ENCODE results near the gene TTC28.

TTC28 gene

GRCh38 chr22:28241656-28242290 lies 437.9 kb downstream of the TTC28 start:
- DNase-seq (ENCODE audit: low read depth) = no peak
- no peak for TF ChIP-seq CTCF (IDR thresholded peaks at IDR 0.05; ENCODE audit: control insufficient read depth, extremely low read depth, insufficient read depth)
- H3K4me3 ChIP-seq (ENCODE audit: low read depth, low read length) = no peak overlapping the region

DNA sequence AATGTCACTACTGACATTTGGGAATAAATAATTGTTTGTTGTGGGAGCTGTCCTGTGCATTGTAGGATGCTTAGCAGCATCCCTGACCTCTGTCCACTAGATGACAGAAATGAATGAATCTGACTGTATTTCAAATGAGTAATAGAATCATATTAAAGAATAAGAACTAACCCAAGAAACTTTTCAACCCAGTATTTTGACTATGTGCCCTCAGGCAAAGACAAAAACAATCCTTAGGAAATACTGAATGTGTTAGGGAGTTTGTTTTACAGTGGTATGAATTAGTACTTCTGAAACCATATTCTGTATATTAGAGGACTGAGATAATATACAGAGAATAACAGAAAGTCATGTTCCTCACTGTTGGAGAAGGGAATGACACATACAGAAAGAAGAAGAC lies 439.7 kb downstream of the TTC28 start:
- no peak for TF ChIP-seq CTCF (IDR thresholded peaks at IDR 0.05; ENCODE audit: control insufficient read depth, extremely low read depth, insufficient read depth)
- no peak overlapping the region for H3K4me3 ChIP-seq (ENCODE audit: low read depth, low read length)
- DNase-seq (ENCODE audit: low read depth) = no peak

GRCh38 chr22:28237783-28238182 lies 441.9 kb downstream of the TTC28 start:
- no peak overlapping the region for H3K4me3 ChIP-seq (ENCODE audit: low read depth, low read length)
- TF ChIP-seq CTCF (IDR thresholded peaks at IDR 0.05; ENCODE audit: control insufficient read depth, extremely low read depth, insufficient read depth) = no peak
- DNase-seq (ENCODE audit: low read depth) = no peak

- no peak for DNase-seq (ENCODE audit: low read depth)
- H3K4me3 ChIP-seq (ENCODE audit: low read depth, low read length) = no peak overlapping the region
- no peak for TF ChIP-seq CTCF (IDR thresholded peaks at IDR 0.05; ENCODE audit: control insufficient read depth, extremely low read depth, insufficient read depth)
Measured at GRCh38 chr22:28237112-28237511, 442.5 kb downstream of the TTC28 start.

GRCh38 chr22:28232204-28232603 lies 447.4 kb downstream of the TTC28 start:
- H3K4me3 ChIP-seq (ENCODE audit: low read depth, low read length) = no peak overlapping the region
- no peak for TF ChIP-seq CTCF (IDR thresholded peaks at IDR 0.05; ENCODE audit: control insufficient read depth, extremely low read depth, insufficient read depth)
- no peak for DNase-seq (ENCODE audit: low read depth)

DNA sequence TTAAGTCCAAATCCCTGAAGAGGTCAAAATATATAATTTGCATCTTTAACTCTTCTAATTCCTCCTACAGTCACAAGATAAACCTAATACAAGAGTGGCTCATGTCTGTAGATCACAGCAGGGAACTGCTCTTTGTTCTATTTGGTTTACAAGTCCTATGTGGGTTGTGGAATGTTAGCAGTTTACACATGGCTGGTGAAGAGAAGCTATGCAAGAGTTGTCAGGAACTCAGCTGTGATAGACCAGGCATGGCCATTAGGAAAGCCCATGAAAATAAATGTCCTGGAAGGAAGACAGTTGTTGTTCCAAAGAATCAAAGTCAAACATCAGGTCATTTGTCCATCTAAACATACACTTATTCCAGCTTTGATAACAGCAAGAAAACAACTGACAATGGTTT lies 448.2 kb downstream of the TTC28 start:
- H3K4me3 ChIP-seq (ENCODE audit: low read depth, low read length) = no peak overlapping the region
- DNase-seq (ENCODE audit: low read depth) = no peak
- TF ChIP-seq CTCF (IDR thresholded peaks at IDR 0.05; ENCODE audit: control insufficient read depth, extremely low read depth, insufficient read depth) = no peak

DNA sequence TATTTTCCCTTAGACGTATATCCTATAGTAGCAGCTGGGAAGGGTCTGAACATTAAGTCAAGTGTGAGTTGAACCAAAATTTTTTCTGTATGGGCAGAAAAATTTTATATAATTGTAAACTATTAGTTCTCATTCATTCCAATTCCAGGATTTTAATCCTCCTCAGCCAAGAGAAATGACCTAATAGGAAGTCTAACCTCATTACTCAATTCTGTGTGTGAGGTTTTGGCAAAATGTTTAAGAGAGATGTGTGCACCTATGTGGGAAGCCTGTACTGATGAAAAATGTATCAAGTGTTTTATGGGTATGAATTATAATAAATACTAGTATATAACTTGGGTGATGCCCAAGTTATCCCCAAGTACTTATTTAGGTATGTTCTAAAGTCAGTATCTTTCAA lies 449.0 kb downstream of the TTC28 start:
- no peak for DNase-seq (ENCODE audit: low read depth)
- no peak overlapping the region for H3K4me3 ChIP-seq (ENCODE audit: low read depth, low read length)
- TF ChIP-seq CTCF (IDR thresholded peaks at IDR 0.05; ENCODE audit: control insufficient read depth, extremely low read depth, insufficient read depth) = no peak

All from LNCaP clone FGC (cell line).